ENCODE data around the gene PRKCB. TPM values are rescaled to one million over a fixed set of nuclear protein-coding genes. Genes with fewer than 3 reads are reported as not detected.

Gene PRKCB
- polyA plus RNA-seq, 1 donor (not counting 4 experiments of a cell fraction or from before 2014, with no cell fraction given): 0.18 TPM

DNA sequence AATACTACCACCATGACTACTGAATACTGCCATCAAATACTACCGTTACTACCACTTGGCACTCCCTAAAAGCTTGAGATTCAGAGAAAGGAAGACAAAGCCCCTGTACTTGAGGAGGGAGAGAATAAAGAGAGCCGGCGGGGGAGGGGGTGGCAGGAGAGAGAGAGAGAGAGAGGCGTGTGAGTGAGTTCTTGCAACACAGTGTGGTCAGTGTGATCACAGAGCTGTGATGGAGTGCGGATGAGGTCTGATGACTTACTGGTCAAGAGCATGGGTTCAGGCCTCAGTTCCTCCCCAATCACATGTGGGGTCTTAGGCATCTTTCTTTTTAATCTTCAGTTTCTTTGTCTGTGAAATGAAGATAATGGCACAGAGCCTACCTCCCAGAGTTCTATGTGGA is 19.2 kb downstream of the PRKCB start:
- Histone ChIP-seq H3K4me2 (ENCODE audit: control insufficient read depth, extremely low read depth, insufficient read depth, low read depth, low read length) (no peak overlapping the region), H3K27me3 (ENCODE audit: control insufficient read depth, extremely low read depth, insufficient read depth, low read length) (peaks cover 4% of the 10 kb centered on the region), H4K20me1 (ENCODE audit: control insufficient read depth, extremely low read depth, insufficient read depth, low read length) (no peaks in the 10 kb centered on the region), H2AFZ (ENCODE audit: control insufficient read depth, low read length) (no peak overlapping the region), H3K9me3 (ENCODE audit: control insufficient read depth, low read depth, low read length) (no peaks in the 10 kb centered on the region), H3K9ac (ENCODE audit: control insufficient read depth, extremely low read depth, insufficient read depth, low read length) (no peak overlapping the region), H3K4me1 (ENCODE audit: control insufficient read depth, extremely low read depth, insufficient read depth, low read length) (no peaks in the 10 kb centered on the region), H3K27ac (ENCODE audit: control insufficient read depth, insufficient read depth, low read length) (no peak overlapping the region), H3K9me1 (ENCODE audit: control insufficient read depth, extremely low read depth, insufficient read depth, low read length) (no peaks in the 10 kb centered on the region), H3K36me3 (ENCODE audit: control insufficient read depth in 2 of 2, extremely low read depth in 1 of 2, insufficient read depth in 2 of 2, low read length in 2 of 2) (no peaks in the 10 kb centered on the region), H3K79me2 (ENCODE audit: control insufficient read depth, insufficient read depth, low read length) (no peaks in the 10 kb centered on the region), H3K4me3 (ENCODE audit: control insufficient read depth in 2 of 3, extremely low read depth in 1 of 3, insufficient read depth in 2 of 3, low read depth in 1 of 3, low read length in 3 of 3) (no peak overlapping the region)
- TF ChIP-seq, protein P1, sequence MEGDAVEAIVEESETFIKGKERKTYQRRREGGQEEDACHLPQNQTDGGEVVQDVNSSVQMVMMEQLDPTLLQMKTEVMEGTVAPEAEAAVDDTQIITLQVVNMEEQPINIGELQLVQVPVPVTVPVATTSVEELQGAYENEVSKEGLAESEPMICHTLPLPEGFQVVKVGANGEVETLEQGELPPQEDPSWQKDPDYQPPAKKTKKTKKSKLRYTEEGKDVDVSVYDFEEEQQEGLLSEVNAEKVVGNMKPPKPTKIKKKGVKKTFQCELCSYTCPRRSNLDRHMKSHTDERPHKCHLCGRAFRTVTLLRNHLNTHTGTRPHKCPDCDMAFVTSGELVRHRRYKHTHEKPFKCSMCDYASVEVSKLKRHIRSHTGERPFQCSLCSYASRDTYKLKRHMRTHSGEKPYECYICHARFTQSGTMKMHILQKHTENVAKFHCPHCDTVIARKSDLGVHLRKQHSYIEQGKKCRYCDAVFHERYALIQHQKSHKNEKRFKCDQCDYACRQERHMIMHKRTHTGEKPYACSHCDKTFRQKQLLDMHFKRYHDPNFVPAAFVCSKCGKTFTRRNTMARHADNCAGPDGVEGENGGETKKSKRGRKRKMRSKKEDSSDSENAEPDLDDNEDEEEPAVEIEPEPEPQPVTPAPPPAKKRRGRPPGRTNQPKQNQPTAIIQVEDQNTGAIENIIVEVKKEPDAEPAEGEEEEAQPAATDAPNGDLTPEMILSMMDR (optimal IDR thresholded peaks at IDR 0.05 in 1 of 3, IDR thresholded peaks at IDR 0.05 in 1 of 3, conservative IDR thresholded peaks at IDR 0.05 in 1 of 3; ENCODE audit: extremely low read depth in 1 of 3, insufficient read depth in 2 of 3, low read length in 3 of 3): no peak
- no peak for TF ChIP-seq EZH2 (IDR thresholded peaks at IDR 0.05; ENCODE audit: low read length)
- dilution Hi-C loops (cut with MboI; ENCODE audit: extremely low pct_ligation_motif_present, low sequenced_read_pairs): no loop called here
- no peak for DNase-seq (ENCODE audit: low read depth, low spot score)
- no peak for FAIRE-seq

DNA sequence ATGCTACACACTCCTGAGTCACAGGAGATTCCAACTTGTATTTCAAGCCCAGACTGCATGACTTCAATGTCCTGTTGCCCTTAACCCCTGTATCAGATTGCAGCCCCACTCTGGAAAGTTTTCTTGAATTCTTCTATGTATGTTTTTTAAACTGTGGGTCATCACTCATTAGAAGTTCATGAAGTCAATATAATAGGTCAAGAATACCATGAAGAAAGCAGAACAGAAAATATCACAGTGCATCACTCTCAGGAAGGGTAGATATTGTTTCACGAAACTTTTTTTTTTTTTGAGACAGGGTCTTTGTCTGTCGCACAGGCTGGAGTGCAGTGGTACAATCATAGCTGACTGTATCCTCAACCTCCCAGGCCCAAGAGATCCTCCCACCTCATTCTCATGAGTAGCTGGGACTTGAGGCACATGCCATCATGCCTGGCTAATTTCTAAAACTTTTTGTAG is 20.5 kb downstream of the PRKCB start:
- H3K4me2 ChIP-seq (ENCODE audit: control insufficient read depth, extremely low read depth, insufficient read depth, low read depth, low read length): no peak overlapping the region
- no peak overlapping the region for H3K27ac ChIP-seq (ENCODE audit: control insufficient read depth, insufficient read depth, low read length)
- H3K79me2 ChIP-seq (ENCODE audit: control insufficient read depth, insufficient read depth, low read length): no peaks in the 10 kb centered on the region
- no peak overlapping the region for H2AFZ ChIP-seq (ENCODE audit: control insufficient read depth, low read length)
- H3K36me3 ChIP-seq (ENCODE audit: control insufficient read depth in 2 of 2, extremely low read depth in 1 of 2, insufficient read depth in 2 of 2, low read length in 2 of 2): no peaks in the 10 kb centered on the region
- FAIRE-seq (no peak), DNase-seq (ENCODE audit: low read depth, low spot score) (no peak)
- H3K4me1 ChIP-seq (ENCODE audit: control insufficient read depth, extremely low read depth, insufficient read depth, low read length): no peaks in the 10 kb centered on the region
- TF ChIP-seq, protein P1 (optimal IDR thresholded peaks at IDR 0.05 in 1 of 3, IDR thresholded peaks at IDR 0.05 in 1 of 3, conservative IDR thresholded peaks at IDR 0.05 in 1 of 3; ENCODE audit: extremely low read depth in 1 of 3, insufficient read depth in 2 of 3, low read length in 3 of 3): no peak
- TF ChIP-seq EZH2 (IDR thresholded peaks at IDR 0.05; ENCODE audit: low read length): no peak
- dilution Hi-C loops (cut with MboI; ENCODE audit: extremely low pct_ligation_motif_present, low sequenced_read_pairs): no loop called here
- peaks cover 4% of the 10 kb centered on the region for H3K27me3 ChIP-seq (ENCODE audit: control insufficient read depth, extremely low read depth, insufficient read depth, low read length)
- H3K9me1 ChIP-seq (ENCODE audit: control insufficient read depth, extremely low read depth, insufficient read depth, low read length): no peaks in the 10 kb centered on the region
- H4K20me1 ChIP-seq (ENCODE audit: control insufficient read depth, extremely low read depth, insufficient read depth, low read length): no peaks in the 10 kb centered on the region
- no peak overlapping the region for H3K4me3 ChIP-seq (ENCODE audit: control insufficient read depth in 2 of 3, extremely low read depth in 1 of 3, insufficient read depth in 2 of 3, low read depth in 1 of 3, low read length in 3 of 3)
- H3K9me3 ChIP-seq (ENCODE audit: control insufficient read depth, low read depth, low read length): no peaks in the 10 kb centered on the region
- H3K9ac ChIP-seq (ENCODE audit: control insufficient read depth, extremely low read depth, insufficient read depth, low read length): no peak overlapping the region

Measured in keratinocyte (primary cell).